ENCODE data around the gene ARMC2. TPM values are rescaled to one million over a fixed set of nuclear protein-coding genes. Genes with fewer than 3 reads are reported as not detected.

ARMC2 gene
- total RNA-seq, 1 donor from 2014 or later = 11.5 TPM

- TF ChIP-seq, protein P1, sequence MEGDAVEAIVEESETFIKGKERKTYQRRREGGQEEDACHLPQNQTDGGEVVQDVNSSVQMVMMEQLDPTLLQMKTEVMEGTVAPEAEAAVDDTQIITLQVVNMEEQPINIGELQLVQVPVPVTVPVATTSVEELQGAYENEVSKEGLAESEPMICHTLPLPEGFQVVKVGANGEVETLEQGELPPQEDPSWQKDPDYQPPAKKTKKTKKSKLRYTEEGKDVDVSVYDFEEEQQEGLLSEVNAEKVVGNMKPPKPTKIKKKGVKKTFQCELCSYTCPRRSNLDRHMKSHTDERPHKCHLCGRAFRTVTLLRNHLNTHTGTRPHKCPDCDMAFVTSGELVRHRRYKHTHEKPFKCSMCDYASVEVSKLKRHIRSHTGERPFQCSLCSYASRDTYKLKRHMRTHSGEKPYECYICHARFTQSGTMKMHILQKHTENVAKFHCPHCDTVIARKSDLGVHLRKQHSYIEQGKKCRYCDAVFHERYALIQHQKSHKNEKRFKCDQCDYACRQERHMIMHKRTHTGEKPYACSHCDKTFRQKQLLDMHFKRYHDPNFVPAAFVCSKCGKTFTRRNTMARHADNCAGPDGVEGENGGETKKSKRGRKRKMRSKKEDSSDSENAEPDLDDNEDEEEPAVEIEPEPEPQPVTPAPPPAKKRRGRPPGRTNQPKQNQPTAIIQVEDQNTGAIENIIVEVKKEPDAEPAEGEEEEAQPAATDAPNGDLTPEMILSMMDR (IDR thresholded peaks at IDR 0.05) = no peak
- no peak for TF ChIP-seq POLR2AphosphoS5 (IDR thresholded peaks at IDR 0.05; ENCODE audit: insufficient read depth in 1 of 2, low read depth in 1 of 2)
- no peak for TF ChIP-seq POLR2A (IDR thresholded peaks at IDR 0.05)
- H3K36me3 ChIP-seq = no peaks in the 10 kb centered on the region
- intact Hi-C loops (cut with DNase I) = loop anchor here (10.0 kb wide), 1 partner anchor 170 kb away; no protein-coding TSS in a partner anchor
- no peaks in the 10 kb centered on the region for H3K9me3 ChIP-seq
- no peaks in the 10 kb centered on the region for H3K27me3 ChIP-seq
- DNase-seq (ENCODE audit: extremely low spot score in 2 of 2) = no peak
- H3K4me3 ChIP-seq = no peak overlapping the region
- no peaks in the 10 kb centered on the region for H3K4me1 ChIP-seq
- no peak overlapping the region for H3K27ac ChIP-seq
Measured at GRCh38 chr6:108904741-108905140, 56.5 kb downstream of the ARMC2 start.

DNA sequence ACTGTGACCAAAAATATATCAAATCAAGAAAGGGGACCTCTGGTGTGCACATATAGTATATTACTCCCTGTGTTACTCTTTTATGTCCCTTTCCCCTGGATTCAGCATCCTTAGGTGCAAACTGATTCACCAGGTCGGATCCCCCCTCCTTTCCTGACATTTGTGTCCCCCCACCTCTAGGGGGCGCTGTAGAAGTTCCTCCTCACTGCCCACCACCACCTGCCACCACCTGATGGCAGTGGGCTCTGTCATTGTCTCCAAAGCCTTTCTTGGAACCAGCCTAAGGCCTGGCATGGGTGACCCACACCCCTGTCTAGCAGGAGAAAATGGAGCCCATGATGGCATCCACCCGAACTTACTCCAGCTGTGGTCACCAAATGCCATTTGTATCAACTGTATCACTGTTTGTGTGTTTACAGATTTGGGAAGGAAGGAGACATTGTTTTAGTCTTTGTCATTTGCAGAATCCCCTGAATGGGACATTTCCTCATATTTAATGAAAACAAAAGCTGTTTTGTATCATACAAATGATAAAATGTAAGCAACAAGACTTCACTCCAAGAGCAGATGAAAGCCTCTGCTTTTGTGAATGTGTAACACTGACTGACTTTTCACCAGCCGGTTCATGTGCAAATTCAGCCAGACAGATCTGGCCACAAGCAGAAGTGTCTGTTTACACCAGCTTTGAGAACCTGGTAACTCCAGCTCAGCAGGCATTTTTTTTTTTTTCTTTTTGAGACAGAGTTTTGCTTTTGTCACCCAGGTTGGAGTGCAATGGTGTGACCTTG is 66.2 kb downstream of the ARMC2 start:
- no peaks in the 10 kb centered on the region for H3K36me3 ChIP-seq
- TF ChIP-seq, protein P1 (IDR thresholded peaks at IDR 0.05) = no peak
- TF ChIP-seq POLR2AphosphoS5 (IDR thresholded peaks at IDR 0.05; ENCODE audit: insufficient read depth in 1 of 2, low read depth in 1 of 2) (no peak), POLR2A (IDR thresholded peaks at IDR 0.05) (no peak)
- peaks cover 4% of the 10 kb centered on the region for H3K4me1 ChIP-seq
- H3K4me3 ChIP-seq = no peak overlapping the region
- H3K27me3 ChIP-seq = no peaks in the 10 kb centered on the region
- no peaks in the 10 kb centered on the region for H3K9me3 ChIP-seq
- intact Hi-C loops (cut with DNase I) = loop anchor here (5.0 kb wide), 1 partner anchor 1418 kb away; no protein-coding TSS in a partner anchor
- H3K27ac ChIP-seq = no peak overlapping the region
- DNase-seq (ENCODE audit: extremely low spot score in 2 of 2) = no peak

DNA sequence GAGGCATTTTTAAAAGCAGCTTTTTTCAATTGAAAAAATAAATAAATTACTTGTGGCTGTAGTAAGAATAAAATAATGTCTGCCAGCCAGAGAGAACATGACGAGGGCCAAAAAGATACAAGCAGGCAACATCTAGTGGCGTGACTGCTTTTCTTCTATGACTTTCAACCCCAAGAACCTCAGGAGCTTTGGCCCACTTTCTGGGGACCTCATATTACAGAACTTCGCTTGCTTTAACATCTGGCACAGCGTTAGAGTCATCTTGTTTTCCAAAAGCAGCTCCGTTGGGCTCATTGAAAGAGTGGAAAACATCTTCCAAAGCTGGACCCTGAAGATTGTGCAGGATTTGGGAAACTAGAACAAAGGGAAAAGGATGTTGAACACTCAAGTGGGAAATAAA is 67.0 kb downstream of the ARMC2 start:
- no peak for DNase-seq (ENCODE audit: extremely low spot score in 2 of 2)
- H3K27ac ChIP-seq = no peak overlapping the region
- H3K36me3 ChIP-seq = no peaks in the 10 kb centered on the region
- H3K27me3 ChIP-seq = no peaks in the 10 kb centered on the region
- no peaks in the 10 kb centered on the region for H3K9me3 ChIP-seq
- no peak overlapping the region for H3K4me3 ChIP-seq
- intact Hi-C loops (cut with DNase I) = no loop called here
- H3K4me1 ChIP-seq = peaks cover 8% of the 10 kb centered on the region
- TF ChIP-seq, protein P1 (IDR thresholded peaks at IDR 0.05) = no peak
- TF ChIP-seq POLR2A (IDR thresholded peaks at IDR 0.05) (no peak), POLR2AphosphoS5 (IDR thresholded peaks at IDR 0.05; ENCODE audit: insufficient read depth in 1 of 2, low read depth in 1 of 2) (no peak)

GRCh38 chr6:108916026-108916686 is 67.9 kb downstream of the ARMC2 start:
- H3K4me1 ChIP-seq = peaks cover 17% of the 10 kb centered on the region
- TF ChIP-seq POLR2A (IDR thresholded peaks at IDR 0.05) (no peak), POLR2AphosphoS5 (IDR thresholded peaks at IDR 0.05; ENCODE audit: insufficient read depth in 1 of 2, low read depth in 1 of 2) (peak in 1 of 2 donors; percentile 15)
- TF ChIP-seq, protein P1 (IDR thresholded peaks at IDR 0.05) = no peak
- no peaks in the 10 kb centered on the region for H3K36me3 ChIP-seq
- no peaks in the 10 kb centered on the region for H3K9me3 ChIP-seq
- no peak for DNase-seq (ENCODE audit: extremely low spot score in 2 of 2)
- intact Hi-C loops (cut with DNase I) = no loop called here
- no peaks in the 10 kb centered on the region for H3K27me3 ChIP-seq
- no peak overlapping the region for H3K4me3 ChIP-seq
- no peak overlapping the region for H3K27ac ChIP-seq

GRCh38 chr6:108920751-108921150 is 72.5 kb downstream of the ARMC2 start:
- TF ChIP-seq POLR2AphosphoS5 (IDR thresholded peaks at IDR 0.05; ENCODE audit: insufficient read depth in 1 of 2, low read depth in 1 of 2) (no peak), POLR2A (IDR thresholded peaks at IDR 0.05) (no peak)
- TF ChIP-seq, protein P1 (IDR thresholded peaks at IDR 0.05) = no peak
- Histone ChIP-seq H3K36me3 (no peaks in the 10 kb centered on the region), H3K27ac (peak overlapping the region; percentile 57), H3K9me3 (no peaks in the 10 kb centered on the region), H3K4me3 (no peak overlapping the region), H3K27me3 (no peaks in the 10 kb centered on the region), H3K4me1 (peaks cover 34% of the 10 kb centered on the region)
- DNase-seq (ENCODE audit: extremely low spot score in 2 of 2) = no peak
- intact Hi-C loops (cut with DNase I) = no loop called here
